ENCODE data around the gene SNX13.
"Not testable (repeated sequence)": the region's sequence is repeated elsewhere in the genome, so short reads cannot be mapped to it uniquely, and the experiment has no call there.

Gene SNX13

DNA sequence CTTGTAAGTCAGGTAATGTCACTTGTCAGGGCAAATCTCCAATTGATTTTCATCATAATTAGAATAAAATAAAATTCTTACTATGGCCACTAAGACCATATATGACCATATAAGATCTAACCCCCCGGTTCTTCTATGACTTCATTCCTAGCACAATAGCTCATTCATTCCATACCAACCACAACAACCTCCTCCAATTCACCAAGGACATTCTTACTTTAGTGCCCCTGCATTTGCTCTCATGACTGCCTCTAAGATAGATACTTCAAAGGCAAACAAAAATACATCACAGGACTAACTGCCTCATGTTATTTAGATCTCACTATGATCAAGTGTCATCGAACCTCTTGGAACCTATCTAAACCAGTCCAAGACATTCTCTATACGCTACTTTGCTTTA lies 90.8 kb downstream of the SNX13 start:
- DNase-seq (ENCODE audit: low spot score): no peak

DNA sequence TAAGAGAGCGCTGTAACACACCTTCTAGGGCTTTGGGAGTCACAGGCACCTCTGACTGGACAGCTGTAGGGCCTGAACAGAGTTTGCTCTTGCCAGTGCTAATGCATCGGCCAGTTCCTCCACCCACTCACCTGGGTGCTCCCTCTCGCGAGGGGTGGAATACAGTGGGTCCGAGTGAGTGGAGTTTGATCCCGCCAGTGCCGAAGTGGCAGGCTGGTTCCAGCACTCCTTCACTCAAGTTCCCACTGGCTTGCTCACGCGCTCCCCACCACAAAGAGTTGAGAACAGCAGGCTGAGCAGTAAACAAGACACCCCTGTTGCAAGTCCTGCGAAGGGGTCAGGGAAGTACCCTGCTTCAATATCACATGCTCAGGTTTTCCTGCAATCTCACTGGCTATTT lies 91.8 kb downstream of the SNX13 start:
- no peak for DNase-seq (ENCODE audit: low spot score)

DNA sequence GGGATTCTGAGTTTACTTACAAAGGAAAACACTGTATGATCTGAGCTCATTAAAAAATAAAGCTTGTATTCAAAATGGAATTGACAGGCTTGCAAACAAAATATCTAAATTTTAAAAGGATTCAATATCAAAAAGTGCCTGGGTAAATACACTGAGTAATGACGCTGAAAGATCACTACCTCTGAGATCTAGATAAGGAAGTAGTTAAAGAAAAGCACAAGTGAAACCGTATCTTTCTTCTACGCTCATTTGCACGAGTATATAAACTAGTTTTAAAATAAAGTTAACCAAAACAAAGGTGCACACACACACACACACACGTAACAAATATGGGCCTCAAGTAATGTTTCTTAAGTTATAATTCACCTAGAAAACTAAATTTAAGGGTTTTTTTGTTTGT lies 93.4 kb downstream of the SNX13 start:
- DNase-seq (ENCODE audit: low spot score): no peak

DNA sequence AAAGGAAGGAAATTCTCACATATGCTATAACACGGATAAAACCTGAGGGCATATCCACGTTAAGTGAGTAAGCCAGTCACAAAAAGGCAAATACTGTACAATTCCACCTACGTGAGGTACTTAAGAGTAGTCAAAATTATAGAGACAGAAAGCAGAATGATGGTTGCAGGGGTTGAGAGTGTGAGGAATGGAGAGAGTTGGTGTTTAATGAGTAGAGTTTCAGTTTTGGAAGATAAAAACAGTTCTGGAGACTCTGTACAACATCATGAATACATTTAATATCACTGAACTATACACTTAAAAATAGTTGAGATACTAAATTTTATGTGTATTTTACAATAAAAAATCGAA lies 95.1 kb downstream of the SNX13 start:
- no peak for DNase-seq (ENCODE audit: low spot score)

DNA sequence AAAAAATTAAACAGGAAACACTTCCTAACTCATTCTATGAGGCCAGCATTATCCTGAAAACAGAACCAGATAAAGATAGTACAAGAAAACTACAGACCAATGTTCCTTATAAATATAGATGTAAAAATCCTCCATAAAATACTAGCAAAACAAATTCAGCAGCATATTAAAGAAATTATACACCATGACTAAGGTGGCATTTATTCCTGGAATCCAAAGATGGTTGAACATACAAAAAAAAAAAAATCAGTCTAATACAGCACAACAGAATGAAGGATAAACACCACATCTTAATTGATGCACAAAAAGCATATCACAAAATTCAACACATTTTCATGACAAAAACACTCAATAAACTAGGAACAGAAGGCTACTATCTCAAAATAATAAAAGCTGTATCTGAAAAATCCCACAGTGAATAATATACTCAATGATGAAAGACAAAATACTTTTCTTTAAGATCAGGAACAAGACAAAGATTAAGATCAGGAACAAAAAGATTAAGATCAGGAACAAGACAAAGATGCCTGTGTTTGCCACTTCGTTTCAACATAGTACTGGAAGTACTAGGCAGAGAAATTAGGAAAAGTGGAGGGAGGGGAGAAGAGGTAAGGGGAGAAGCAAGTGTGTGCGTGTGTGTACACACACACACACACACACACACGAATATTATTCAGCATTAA lies 95.6 kb downstream of the SNX13 start:
- no peak for DNase-seq (ENCODE audit: low spot score)

DNA sequence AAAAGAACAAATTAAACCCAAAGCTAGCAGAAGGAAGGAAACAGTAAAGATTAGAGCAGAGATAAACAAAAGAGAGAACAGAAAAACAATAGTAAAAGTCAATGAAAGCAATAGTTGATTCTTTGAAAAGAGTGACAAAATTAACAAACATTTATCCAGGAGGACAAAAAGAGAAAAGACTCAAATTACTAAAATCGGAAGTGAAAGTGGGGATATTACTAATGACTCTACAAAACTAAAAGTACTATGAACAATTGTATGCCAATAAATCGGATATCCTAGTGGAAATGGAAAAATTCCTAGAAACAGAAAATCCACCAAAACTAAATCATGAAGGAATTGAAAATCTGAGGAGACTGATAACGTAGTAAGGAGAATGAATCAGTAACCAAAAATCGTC lies 96.3 kb downstream of the SNX13 start:
- DNase-seq (ENCODE audit: low spot score): no peak

DNA sequence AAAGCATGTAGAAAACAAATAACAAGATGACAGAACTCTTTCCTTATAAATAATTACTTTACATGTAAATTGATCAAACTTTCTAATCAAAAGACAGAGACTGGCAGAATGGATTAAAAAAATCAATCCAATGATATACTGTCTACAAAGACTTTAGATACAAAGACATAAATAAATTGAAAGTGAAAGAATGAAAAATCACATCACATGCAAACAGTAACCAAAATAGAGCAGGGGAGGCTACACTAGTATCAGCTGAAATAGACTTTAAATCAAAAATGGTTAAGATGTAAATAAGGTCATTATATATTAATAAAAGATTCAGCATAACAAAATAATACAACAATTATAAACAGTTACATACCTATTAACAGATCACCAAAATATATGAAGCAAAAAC lies 97.3 kb downstream of the SNX13 start:
- DNase-seq (ENCODE audit: low spot score): no peak

DNA sequence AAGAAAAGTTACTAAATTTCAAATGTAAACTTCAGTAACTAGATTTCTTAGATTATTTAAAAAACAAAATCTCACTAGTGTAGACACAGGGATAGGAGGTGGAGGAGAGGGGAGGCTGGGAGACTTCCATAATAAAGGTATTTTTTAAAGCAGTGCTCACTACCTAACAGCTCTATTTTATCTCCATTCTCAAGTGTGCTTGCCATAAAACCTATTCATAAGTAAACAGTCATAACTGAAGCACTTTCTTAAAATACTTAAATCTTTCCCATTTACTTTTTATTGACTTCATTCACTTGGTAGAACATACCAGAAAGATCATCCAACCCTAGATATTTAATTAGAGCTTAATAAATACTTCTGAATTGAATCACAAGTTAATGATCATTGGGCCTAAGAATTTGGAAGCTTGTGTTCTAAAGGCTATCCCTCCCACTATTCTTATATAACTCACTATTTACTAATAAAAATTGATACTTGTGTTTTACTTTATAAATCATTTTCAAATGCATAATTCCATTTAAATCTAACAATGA lies 107.4 kb downstream of the SNX13 start:
- no peak for DNase-seq (ENCODE audit: low spot score)

DNA sequence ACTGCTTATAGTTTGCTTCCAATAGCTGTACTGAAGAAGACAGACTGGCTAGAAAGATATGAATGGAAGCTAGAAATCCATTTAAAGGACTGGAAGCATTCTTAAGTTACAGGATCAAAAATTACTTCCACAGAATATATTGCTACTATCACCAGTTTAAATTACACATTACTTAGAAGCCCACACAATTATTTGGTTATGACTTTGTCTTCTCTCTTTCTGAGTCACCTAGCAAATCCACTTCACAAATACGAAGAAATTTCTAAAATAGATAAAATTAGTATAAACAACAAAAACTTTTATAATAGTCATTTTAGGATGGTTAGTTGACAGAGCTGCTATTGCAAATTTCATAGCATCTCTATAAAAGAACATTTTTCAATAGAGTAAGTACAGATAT lies 108.1 kb downstream of the SNX13 start:
- no peak for DNase-seq (ENCODE audit: low spot score)

DNA sequence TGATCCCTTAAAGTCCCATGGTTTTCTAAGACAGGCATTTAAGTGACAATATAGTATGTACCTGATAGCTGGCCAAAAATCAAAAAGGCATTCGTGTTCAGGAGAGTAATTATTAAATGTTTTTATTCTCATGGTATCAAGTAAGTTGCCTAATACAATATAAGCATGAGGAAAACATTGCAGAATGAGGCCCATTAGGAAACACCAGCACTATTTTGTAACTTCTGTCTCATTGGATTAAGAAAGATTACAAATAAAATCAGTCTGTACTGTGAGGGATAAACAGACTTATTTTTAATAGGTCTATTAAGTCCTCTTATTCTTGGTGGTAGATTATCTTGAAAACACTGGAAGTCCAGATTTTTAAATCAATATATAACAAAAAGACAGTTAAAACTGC lies 110.1 kb downstream of the SNX13 start:
- DNase-seq (ENCODE audit: low spot score): no peak

DNA sequence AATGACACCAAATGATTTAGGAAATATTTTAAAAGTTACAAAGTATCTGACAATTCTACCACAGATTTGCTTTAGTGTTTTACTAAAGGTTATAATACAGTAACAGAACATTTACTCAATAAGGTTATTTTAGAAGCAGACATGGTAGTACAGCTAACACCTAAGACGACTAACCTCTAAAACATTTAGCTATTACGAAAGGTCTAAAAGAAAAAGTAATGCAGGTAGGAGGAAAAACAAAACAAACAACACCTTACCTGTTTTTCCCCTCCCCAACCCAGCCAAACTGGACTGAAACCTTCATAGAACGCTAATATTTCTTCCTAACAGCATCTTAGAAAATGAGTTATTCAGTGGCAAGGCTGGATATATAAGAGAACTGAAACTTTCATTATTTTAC lies 111.3 kb downstream of the SNX13 start:
- DNase-seq (ENCODE audit: low spot score): no peak

DNA sequence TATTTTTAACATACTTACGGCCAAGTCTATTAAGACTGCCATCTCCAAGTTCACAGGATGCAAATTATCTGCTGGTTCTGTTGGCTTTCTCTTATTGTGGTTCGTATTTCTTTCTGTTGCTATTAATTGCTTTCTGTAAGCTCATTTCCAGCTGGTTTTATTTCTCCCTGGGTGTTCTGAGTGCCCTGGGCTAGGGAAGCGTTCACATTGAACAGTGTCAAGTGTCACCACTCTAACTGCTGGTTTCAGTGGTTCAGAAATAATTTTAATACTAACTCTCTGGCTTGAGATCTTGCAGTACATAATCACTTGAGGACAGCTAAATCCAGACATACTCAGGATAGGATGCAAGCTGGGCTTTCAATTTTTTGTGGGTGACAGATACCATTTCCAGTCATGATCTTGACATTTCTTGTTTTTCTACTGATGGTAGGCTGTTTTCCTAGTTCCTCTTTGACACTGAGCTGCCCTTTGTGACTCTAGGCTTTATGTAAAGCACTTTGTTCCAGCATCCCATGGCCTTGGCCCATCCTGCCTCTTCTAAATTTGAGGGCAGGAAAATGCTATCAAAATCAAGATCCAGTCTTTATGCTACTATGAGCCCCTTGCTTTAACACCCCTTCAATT lies 117.6 kb downstream of the SNX13 start:
- no peak for DNase-seq (ENCODE audit: low spot score)

DNA sequence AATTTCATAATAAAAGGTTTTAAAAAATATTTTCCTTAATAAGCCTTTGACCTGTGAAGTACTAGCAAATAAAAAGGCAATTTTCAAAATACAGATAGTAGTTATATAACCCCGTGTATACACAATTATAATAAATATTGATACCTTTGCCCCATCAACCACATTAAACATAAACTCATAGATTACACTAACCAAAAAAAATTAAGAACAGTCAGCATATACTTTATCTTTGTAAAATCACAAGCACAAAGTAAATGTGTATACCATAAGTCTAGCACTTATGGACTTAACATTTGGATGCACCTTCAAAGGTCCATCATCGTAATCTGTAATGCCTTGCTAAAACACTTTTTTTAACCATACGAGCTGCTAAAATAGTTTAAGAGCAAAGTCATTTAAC lies 123.4 kb downstream of the SNX13 start:
- DNase-seq (ENCODE audit: low spot score): no peak

DNA sequence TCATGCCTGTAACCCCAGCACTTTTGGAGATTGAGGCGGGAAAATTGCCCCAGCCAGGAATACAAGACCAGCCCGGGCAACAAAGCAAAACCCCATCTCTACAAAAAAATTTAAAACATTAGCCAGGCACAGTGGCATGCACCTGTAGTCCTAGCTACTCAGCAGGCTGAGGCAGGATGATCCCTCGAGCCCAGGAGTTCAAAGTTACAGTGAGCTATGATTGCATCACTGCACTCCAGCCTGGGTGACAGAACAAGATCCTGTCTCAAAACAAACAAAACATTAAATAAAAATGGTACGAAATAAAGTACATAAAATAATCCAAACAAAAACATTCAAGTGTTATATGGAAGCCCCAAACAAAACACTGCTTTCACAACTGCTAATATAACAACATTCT lies 125.0 kb downstream of the SNX13 start:
- DNase-seq (ENCODE audit: low spot score): no peak

DNA sequence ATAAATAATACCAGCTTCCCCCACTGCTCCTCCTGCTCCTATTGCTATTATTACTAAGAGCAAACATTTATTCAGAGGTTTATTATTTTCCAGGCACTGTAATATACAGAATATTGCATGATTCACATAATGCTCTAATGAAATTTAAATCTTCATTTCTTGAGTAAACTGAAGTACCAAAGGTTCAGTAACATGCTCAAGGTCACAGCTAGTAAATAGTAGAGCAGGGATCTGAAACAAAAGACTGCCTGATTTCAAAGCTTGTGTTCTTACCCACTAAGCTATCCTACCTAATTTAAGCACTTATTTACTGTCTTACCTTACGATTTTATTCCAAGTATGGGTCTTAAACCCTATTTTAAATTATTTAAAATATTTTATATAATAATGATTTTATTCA lies 126.2 kb downstream of the SNX13 start:
- no peak for DNase-seq (ENCODE audit: low spot score)

DNA sequence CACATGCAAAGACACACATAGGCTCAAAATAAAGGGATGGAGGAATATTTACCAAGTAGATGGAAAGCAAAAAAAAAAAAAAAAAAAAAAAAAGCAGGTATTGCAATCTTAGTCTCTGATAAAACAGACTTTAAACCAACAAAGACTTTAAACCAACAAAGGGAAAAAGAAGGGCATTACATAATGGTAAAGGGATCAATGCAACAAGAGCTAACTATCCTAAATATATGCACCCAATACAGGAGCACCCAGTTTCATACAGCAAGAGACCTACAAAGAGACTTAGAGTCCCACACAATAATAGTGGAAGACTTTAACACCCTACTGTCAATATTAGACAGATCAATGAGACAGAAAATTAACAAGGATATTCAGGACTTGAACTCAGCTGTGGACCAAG lies 131.1 kb downstream of the SNX13 start:
- DNase-seq (ENCODE audit: low spot score): not testable (repeated sequence)

DNA sequence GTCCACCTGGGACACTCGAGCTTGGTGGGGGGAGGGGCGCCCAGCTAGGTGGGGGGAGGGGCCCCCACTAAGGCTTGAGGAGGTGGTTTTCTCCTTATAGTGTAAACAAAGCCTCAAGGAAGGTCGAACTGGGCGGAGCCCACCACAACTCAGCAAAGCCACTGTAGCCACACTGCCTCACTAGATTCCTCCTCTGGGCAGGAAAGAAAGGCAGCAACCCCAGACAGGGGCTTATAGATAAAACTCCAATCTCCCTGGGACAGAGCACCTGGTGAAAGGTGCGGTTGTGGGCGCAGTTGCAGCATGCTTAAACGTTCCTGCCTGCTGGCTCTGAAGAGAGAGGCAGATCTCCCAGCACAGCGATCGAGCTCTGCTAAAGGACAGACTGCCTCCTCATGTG lies 133.1 kb downstream of the SNX13 start:
- DNase-seq (ENCODE audit: low spot score): no peak

DNA sequence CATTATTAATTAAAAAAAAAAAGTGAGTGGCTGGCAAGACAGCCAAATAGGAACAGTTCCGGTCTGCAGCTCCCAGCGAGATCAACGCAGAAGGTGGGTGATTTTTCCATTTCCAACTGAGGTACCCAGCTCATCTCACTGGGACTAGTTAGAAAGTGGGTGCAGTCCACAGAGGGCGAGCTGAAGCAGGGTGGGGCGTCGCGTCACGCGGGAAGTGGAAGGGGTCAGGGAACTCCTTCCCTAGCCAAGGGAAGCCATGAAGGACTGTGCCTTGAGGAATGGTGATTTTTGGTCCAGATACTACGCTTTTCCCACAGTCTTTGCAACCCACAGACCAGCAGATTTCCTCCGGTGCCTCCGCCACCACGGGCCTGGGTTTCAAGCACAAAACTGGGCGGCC lies 133.7 kb downstream of the SNX13 start:
- DNase-seq (ENCODE audit: low spot score): no peak

DNA sequence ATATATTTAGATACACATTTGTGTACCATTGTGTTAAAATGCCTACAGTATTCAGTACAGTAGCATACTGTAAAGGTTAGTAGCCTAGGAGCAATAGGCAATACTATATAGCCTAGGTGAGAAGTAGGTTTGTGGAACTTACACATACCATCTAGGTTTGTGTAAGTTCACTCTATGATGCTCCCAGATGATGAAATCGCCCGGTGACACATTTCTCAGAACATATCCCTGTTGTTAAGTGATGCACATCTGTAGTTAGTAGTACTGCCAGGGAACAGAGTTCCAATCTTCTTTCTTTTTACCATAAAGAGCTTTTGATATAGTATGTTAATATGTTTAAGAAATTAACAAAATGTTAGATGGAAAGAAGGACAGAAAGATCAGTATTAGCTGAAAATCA lies 138.2 kb downstream of the SNX13 start:
- no peak for DNase-seq (ENCODE audit: low spot score)

DNA sequence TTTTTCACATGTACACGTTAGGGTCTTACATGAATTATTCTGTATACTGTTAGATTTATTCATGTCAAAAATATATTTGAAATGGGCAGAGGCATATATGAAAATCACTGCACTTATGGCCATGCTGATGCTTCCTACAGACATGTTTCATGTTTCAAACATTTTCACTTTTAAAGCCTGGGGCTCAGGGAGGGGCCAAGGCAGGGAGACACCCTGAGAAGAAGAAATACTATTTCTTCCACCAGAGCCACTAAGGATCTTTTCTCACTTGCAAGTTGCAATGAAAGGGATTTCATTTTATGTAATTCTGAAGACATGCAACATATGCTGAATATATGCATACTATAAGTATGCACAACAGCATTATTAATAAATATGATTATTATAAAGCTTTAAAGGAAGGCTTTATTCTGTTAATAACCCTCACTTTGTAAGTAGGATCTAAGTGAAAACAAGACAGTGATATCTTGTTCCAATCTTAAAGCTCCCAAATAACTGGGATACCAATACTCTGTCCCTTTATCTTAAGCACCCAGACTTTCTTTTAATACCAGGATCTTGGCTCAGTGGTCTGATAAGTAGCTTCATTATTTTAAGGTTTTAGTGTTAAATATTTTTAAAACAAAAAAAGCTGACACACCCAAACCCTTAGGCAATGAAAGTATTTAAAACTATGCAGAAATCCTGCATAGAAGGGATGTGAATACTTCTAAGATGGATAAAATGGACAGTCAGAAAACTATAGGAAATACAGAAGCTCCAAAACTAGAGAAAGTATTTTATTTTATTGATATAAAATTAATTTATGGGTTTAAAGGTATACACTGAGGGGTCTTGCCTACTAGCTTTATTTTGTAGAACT lies 148.0 kb downstream of the SNX13 start:
- DNase-seq (ENCODE audit: low spot score): no peak

DNA sequence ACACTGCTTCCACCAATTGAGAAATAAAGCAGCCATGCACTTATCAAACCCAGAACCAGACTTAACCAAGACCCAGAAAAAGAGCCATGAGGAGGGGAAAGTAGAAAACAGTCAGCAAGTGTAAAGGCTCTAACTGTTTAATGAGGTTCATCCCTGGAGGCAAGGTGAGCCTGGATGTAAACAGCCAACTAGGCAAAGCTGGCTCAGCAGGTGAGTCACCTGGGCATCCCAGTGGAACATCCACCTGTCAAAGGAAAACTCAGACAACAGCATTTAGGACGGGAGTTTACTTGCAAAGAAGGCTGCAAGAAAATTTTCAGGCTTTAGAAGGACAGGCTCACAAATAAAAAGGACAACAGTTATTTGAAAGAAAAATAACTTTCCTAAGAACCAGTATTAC lies 153.0 kb downstream of the SNX13 start:
- DNase-seq (ENCODE audit: low spot score): no peak

DNA sequence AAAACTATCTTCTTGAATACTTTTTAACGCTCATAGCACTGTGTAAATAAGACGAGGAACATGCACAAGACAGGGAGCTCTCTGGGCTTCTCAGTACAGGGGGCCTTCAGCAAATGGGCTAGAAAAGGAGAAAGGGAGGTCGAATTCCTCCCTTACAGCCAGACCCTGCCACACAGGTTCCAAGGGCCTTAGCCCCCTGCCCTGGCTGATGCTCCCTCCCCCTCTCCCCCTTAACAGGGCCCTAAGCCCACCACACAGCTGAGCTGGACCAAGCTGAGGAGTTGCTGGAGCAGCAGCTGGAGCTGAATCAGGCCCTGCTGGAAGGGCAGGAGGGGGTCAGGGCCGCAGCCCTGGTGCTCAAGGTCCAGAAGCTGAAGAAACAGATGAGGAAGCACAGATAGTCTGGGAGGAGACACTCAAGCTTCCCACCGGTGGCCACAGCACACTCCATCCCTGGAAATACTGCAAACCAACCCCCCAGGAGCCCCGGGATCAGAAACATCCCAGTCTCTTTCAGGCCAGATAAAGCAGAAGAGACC lies 153.9 kb downstream of the SNX13 start:
- no peak for DNase-seq (ENCODE audit: low spot score)

DNA sequence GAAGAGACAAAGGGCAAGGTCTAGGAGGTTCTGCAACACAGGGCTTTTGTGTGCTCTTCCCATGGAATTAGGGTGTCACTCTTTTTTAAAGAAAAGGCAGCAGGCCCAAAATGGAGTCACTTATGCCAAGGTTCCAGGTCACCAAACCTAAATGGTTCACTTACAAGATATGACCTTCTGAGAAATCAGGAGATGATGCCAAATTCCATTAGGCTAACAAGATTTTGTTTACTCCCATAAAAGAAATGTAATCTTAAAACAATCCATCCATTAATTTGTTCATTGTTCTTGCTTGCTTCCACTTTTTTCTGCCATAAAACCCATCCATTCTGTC lies 158.1 kb downstream of the SNX13 start:
- DNase-seq (ENCODE audit: low spot score): no peak
